Measurements from ENCODE around the gene DUSP22.

DUSP22 gene

DNA sequence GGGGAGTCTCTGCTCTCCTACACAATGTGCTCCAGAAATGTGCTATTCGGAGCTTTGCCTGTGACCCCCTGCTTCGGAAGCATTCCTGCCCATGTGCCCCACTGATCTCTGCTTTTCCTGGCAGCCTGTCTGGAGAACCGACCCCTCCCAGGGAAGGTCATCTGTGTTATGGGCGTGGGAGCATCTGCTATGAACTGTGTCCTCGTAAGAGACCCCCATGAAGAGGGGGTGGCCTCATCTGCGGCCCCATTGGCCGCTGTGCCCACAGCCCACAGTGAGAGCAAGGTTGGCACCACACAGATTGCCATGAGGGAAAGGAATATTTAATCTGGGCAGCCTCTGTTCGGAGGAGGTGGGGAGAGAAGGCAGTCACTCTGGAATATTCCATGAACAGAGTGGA is 66.6 kb downstream of the DUSP22 start:
- no peak for DNase-seq
- no peak for TF ChIP-seq CTCF (IDR thresholded peaks at IDR 0.05; ENCODE audit: borderline replicate concordance, extremely low read depth, low read length, poor library complexity, severe bottlenecking)
- TF ChIP-seq EZH2 (IDR thresholded peaks at IDR 0.05; ENCODE audit: borderline replicate concordance, low read depth, low read length, severe bottlenecking): no peak
- Histone ChIP-seq H3K27ac (ENCODE audit: low read length) (no peak overlapping the region), H3K9ac (ENCODE audit: low read depth, low read length) (no peak overlapping the region), H2AFZ (ENCODE audit: low read depth, low read length) (no peak overlapping the region), H3K36me3 (ENCODE audit: insufficient read depth, low read length) (no peaks in the 10 kb centered on the region), H4K20me1 (ENCODE audit: insufficient read depth, low read length) (peaks cover 7% of the 10 kb centered on the region; the same call in 1 of the 2 replicates), H3K4me2 (ENCODE audit: insufficient read depth, low read length) (no peak overlapping the region), H3K9me3 (ENCODE audit: insufficient read depth, low read length, severe bottlenecking) (peaks cover 2% of the 10 kb centered on the region), H3K79me2 (ENCODE audit: insufficient read depth, low read length) (no peaks in the 10 kb centered on the region), H3K27me3 (ENCODE audit: insufficient read depth, low read length, poor library complexity) (no peaks in the 10 kb centered on the region), H3K4me1 (ENCODE audit: insufficient read depth, low read length) (no peaks in the 10 kb centered on the region), H3K4me3 (ENCODE audit: low read depth in 1 of 2, low read length in 2 of 2) (no peak overlapping the region)
- no peak for ATAC-seq (ENCODE audit: insufficient read depth, low read depth)

- Histone ChIP-seq H3K27me3 (ENCODE audit: insufficient read depth, low read length, poor library complexity) (no peaks in the 10 kb centered on the region), H3K9me3 (ENCODE audit: insufficient read depth, low read length, severe bottlenecking) (peaks cover 4% of the 10 kb centered on the region), H3K4me3 (ENCODE audit: low read depth in 1 of 2, low read length in 2 of 2) (no peak overlapping the region), H2AFZ (ENCODE audit: low read depth, low read length) (no peak overlapping the region), H3K4me2 (ENCODE audit: insufficient read depth, low read length) (no peak overlapping the region), H3K79me2 (ENCODE audit: insufficient read depth, low read length) (no peaks in the 10 kb centered on the region), H4K20me1 (ENCODE audit: insufficient read depth, low read length) (peaks cover 7% of the 10 kb centered on the region; the same call in 1 of the 2 replicates), H3K36me3 (ENCODE audit: insufficient read depth, low read length) (no peaks in the 10 kb centered on the region), H3K27ac (ENCODE audit: low read length) (no peak overlapping the region), H3K9ac (ENCODE audit: low read depth, low read length) (no peak overlapping the region), H3K4me1 (ENCODE audit: insufficient read depth, low read length) (no peaks in the 10 kb centered on the region)
- ATAC-seq (ENCODE audit: insufficient read depth, low read depth) (0 out of 3 replicates have a peak, but pooled peaks have one; percentile 32), DNase-seq (no peak)
- TF ChIP-seq CTCF (IDR thresholded peaks at IDR 0.05; ENCODE audit: borderline replicate concordance, extremely low read depth, low read length, poor library complexity, severe bottlenecking): no peak
- no peak for TF ChIP-seq EZH2 (IDR thresholded peaks at IDR 0.05; ENCODE audit: borderline replicate concordance, low read depth, low read length, severe bottlenecking)
Measured at GRCh38 chr6:359261-360035, 67.2 kb downstream of the DUSP22 start.

GRCh38 chr6:360349-360748 is 68.1 kb downstream of the DUSP22 start:
- Histone ChIP-seq H3K27ac (ENCODE audit: low read length) (no peak overlapping the region), H3K79me2 (ENCODE audit: insufficient read depth, low read length) (no peaks in the 10 kb centered on the region), H3K27me3 (ENCODE audit: insufficient read depth, low read length, poor library complexity) (no peaks in the 10 kb centered on the region), H3K4me3 (ENCODE audit: low read depth in 1 of 2, low read length in 2 of 2) (no peak overlapping the region), H2AFZ (ENCODE audit: low read depth, low read length) (no peak overlapping the region), H3K4me2 (ENCODE audit: insufficient read depth, low read length) (no peak overlapping the region), H3K36me3 (ENCODE audit: insufficient read depth, low read length) (no peaks in the 10 kb centered on the region), H3K9me3 (ENCODE audit: insufficient read depth, low read length, severe bottlenecking) (peaks cover 4% of the 10 kb centered on the region), H3K4me1 (ENCODE audit: insufficient read depth, low read length) (no peaks in the 10 kb centered on the region), H4K20me1 (ENCODE audit: insufficient read depth, low read length) (peaks cover 7% of the 10 kb centered on the region; the same call in 1 of the 2 replicates), H3K9ac (ENCODE audit: low read depth, low read length) (no peak overlapping the region)
- ATAC-seq (ENCODE audit: insufficient read depth, low read depth) (no peak), DNase-seq (no peak)
- TF ChIP-seq EZH2 (IDR thresholded peaks at IDR 0.05; ENCODE audit: borderline replicate concordance, low read depth, low read length, severe bottlenecking): no peak
- no peak for TF ChIP-seq CTCF (IDR thresholded peaks at IDR 0.05; ENCODE audit: borderline replicate concordance, extremely low read depth, low read length, poor library complexity, severe bottlenecking)

Measured in DND-41 (cell line).